Coronary artery (tissue), 2 donors: ENCODE data around the gene SLC2A14.
"Not testable (repeated sequence)": the region's sequence is repeated elsewhere in the genome, so short reads cannot be mapped to it uniquely, and the experiment has no call there.

Source experiments
- DNase-seq: peaks from one replicate; pipeline ENCODE4 v3.0.0-alpha.2; 2017; ENCODE audit warnings: low spot score
- H3K27ac ChIP-seq, 2 donors: fragments of 200-600 bp; sonication (generic); one replicate each; pipeline ENCODE4 v1.5.1; 2016 to 2019
- H3K4me3 ChIP-seq: fragments of 200-600 bp; sonication (generic); 2 replicates; pipeline ENCODE4 v1.5.1; 2016; ENCODE audit warnings: mild to moderate bottlenecking, moderate library complexity
- TF ChIP-seq, protein P1 (sequence below): fragments of 200-600 bp; sonication (generic); IDR thresholded peaks from one replicate; pipeline ENCODE4 v1.5.1; 2019; ENCODE audit warnings: antibody characterized with exemption

Gene SLC2A14

DNA sequence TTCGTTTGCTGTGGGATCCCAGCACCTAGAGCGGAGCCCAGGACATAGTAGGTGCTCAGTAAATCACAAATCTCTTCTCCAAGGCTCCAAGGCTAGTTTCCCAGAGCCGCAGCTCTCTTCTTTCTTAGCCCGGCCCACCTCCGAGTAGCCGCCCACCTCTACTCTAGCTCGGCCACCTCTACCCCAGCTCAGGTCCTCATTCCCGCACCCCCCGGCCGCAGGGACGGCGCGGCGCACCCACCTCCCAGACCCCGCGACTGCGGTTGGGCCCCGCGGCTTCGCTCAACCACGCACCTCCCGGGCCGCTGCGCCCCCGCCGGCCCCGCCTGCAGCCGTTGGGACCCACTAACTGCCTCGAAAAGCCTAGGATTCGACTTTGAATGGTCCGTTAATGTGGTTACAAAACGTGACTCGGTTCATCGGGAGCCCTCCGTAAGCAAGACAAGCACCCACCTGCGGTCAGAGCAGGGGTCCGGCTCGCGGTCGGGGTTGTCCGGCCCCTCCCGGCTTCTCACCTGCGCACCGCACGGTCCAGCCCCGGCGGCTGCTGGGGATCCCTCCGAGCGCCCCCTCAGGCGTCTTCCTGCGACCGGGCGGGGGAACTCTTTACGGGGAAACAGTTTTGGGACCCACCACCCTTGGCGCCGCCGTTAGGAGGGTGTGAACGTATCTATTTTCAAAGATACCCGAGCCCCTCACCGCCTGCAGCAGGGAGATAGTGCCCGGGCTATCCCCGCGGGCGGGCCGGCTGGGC is at the start of gene SLC2A14:
TSS of gene SLC2A14 (minus strand) at position 350 of the 754 bp plus-strand sequence. CDS start 3,035 bp downstream, outside the sequence.
- no peak within 1 kb of the TSS for H3K27ac ChIP-seq
- TF ChIP-seq, protein P1, sequence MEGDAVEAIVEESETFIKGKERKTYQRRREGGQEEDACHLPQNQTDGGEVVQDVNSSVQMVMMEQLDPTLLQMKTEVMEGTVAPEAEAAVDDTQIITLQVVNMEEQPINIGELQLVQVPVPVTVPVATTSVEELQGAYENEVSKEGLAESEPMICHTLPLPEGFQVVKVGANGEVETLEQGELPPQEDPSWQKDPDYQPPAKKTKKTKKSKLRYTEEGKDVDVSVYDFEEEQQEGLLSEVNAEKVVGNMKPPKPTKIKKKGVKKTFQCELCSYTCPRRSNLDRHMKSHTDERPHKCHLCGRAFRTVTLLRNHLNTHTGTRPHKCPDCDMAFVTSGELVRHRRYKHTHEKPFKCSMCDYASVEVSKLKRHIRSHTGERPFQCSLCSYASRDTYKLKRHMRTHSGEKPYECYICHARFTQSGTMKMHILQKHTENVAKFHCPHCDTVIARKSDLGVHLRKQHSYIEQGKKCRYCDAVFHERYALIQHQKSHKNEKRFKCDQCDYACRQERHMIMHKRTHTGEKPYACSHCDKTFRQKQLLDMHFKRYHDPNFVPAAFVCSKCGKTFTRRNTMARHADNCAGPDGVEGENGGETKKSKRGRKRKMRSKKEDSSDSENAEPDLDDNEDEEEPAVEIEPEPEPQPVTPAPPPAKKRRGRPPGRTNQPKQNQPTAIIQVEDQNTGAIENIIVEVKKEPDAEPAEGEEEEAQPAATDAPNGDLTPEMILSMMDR: no peak
- peak within 1 kb of the TSS; percentile 57 for H3K4me3 ChIP-seq
- no peak for DNase-seq

GRCh38 chr12:7921181-7921580 is 48.5 kb upstream of the SLC2A14 start:
- not testable (repeated sequence) for H3K4me3 ChIP-seq, DNase-seq, H3K27ac ChIP-seq

- H3K27ac ChIP-seq, DNase-seq, H3K4me3 ChIP-seq: not testable (repeated sequence)
These were observed 45.5 kb upstream of the SLC2A14 start for GRCh38 chr12:7918268-7918590.

- TF ChIP-seq, protein P1: no peak
- no peak for DNase-seq
These were observed 44.9 kb upstream of the SLC2A14 start for GRCh38 chr12:7917392-7918267.

DNA sequence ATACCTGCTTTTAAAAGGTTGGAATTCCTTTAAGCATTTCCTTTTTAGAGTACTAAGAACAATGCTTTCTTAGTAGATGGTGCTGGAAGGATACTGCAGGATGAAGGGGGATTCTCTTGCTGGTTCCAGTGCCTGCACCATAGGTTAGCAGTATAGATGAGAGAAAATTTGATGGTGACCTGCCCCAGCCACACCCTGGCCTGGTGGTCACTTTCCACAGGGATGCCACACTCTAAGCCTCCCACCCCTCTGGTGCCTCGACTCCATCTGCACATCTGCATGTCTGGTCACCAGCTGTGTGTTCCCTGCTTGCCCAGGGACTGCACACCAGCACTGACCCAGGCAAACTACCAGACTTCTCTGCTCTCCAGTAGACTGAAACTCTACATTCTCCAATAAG is 44.2 kb upstream of the SLC2A14 start:
- no peak overlapping the region for H3K4me3 ChIP-seq
- TF ChIP-seq, protein P1: no peak
- no peak for DNase-seq
- no peak overlapping the region for H3K27ac ChIP-seq

More at GRCh38 chr12:7917392-7918267, 44.9 kb upstream of the SLC2A14 start:
- Histone ChIP-seq H3K27ac (no peak overlapping the region), H3K4me3 (no peak overlapping the region)

DNA sequence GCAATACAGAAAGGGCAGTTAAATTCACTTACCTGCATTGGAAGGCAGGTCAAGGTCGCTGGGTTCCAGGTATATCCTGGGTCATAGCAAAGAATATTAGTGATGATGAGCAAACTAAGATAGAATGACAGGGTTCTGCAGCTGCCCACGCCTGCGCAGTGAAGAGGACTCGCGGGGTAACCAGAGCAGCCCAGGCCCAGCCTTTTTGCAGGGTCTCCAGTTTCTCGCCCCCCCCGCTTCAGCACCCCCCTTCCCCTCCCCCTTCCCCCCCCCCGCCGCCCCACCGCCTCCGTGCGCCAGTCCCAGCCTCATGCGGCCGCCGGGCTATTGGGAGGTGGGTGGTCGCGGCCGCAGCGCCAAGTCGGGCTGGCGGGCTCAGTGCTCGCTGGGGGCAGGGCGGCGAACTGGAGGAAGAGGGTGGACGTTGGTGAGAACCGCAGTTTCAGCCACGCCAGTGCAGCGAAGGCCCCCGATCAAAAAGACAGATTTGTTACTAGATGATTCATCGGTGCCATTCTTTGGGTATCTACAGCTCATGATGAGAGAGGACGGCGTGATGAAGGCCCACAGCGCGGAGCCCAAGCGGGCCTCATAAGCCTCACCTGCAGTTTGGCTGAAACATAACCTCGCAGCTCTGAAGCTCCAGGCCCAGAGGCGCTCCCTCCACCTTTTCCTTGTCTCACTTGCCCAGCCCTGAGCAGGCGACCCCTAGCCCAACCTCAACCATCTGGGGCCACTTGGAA is 43.1 kb upstream of the SLC2A14 start:
- Histone ChIP-seq H3K27ac (no peak overlapping the region), H3K4me3 (no peak overlapping the region)
- no peak for DNase-seq
- TF ChIP-seq, protein P1: no peak

DNA sequence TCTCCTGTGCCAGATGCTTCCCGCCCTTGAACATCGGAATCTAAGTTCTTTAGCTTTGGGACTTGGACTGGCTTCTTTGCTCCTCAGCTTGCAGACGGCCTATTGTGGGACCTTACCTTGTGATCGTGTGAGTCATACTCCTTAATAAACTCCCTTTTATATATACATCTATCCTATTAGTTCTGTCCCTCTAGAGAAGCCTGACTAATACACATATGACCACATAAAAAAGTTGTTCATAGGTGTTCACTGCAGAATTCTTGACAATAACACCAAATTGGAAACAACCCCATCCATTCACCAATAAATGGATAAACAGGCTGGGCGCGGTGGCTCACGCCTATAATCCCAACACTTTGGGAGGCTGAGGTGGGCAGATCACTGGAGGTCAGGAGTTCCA is 37.4 kb upstream of the SLC2A14 start:
- H3K4me3 ChIP-seq, H3K27ac ChIP-seq, DNase-seq: not testable (repeated sequence)

- DNase-seq: no peak
- H3K27ac ChIP-seq: no peak overlapping the region
- TF ChIP-seq, protein P1: no peak
- H3K4me3 ChIP-seq: no peak overlapping the region
These were observed 34.3 kb upstream of the SLC2A14 start for GRCh38 chr12:7907009-7907408.

DNA sequence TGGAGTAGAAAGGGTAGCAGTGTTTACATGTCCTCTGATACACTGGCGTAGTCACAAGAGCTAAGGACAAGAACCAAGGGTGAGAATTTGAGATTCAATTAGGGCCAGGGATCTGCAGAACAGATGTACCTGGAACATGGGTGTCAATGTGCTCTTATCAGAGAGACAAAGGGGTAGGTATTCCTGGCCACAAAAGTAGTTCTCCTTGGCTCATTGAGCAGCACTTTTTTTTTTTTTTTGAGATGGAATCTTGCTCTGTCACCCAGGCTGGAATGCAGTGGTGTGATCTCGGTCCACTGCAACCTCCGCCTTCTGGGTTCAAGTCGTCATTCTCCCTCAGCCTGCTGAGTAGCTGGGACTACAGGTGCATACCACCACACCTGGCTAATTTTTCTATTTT is 33.6 kb upstream of the SLC2A14 start:
- DNase-seq, H3K4me3 ChIP-seq, H3K27ac ChIP-seq: not testable (repeated sequence)

DNA sequence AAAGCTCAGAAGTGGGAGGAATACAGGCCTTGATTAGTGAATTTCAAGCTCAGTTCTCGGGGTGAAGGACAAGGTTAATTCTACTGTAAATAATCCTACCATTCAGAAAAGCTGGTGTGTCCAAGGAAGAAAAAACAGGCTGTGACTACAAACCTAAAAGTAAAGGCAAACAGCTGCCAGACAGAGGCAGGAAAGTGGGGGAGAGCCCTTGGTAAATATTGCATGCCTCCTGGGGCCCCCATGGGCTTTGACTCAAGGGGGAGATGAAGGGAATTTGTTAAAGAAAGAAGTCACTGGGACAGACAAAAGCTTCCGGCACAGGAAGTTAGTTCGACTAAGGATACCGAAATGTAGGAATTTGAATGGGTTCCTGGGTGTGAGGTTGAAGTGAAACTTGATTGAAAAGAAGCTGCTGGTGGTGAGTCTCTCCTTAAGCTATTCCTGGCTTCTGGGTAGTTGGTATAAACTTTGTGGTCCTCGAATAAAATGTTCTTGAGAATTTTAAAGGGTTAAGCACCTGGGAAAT is 32.9 kb upstream of the SLC2A14 start:
- not testable (repeated sequence) for H3K27ac ChIP-seq, DNase-seq, H3K4me3 ChIP-seq
